ENCODE results near the gene RAB30. TPM values are rescaled to one million over a fixed set of nuclear protein-coding genes. Genes with fewer than 3 reads are reported as not detected.

The RAB30 gene
- total RNA-seq, 1 experiment from 2014 or later: 6.2 TPM

- POLR2A ChIA-PET: no interaction called here
- no peak for ATAC-seq
- peaks cover 27% of the 10 kb centered on the region for H3K4me1 Mint-ChIP-seq
- H3K27ac Mint-ChIP-seq: no peak overlapping the region
- no peak for DNase-seq (ENCODE audit: low spot score)
- TF ChIP-seq ATF1 (CRISPR knock-in tag; IDR thresholded peaks at IDR 0.05): no peak
- no peaks in the 10 kb centered on the region for H3K27me3 Mint-ChIP-seq (ENCODE audit: low read depth)
- H3K9me3 Mint-ChIP-seq: no peaks in the 10 kb centered on the region
- no peak overlapping the region for H3K4me3 Mint-ChIP-seq
- CTCF ChIA-PET: no interaction called here
- no peaks in the 10 kb centered on the region for H3K36me3 Mint-ChIP-seq
Observed at GRCh38 chr11:83004746-83005556, 66.7 kb downstream of the RAB30 start.

- Mint-ChIP-seq H3K27me3 (ENCODE audit: low read depth) (no peaks in the 10 kb centered on the region), H3K4me1 (peaks cover 23% of the 10 kb centered on the region), H3K27ac (no peak overlapping the region), H3K9me3 (no peaks in the 10 kb centered on the region), H3K36me3 (no peaks in the 10 kb centered on the region), H3K4me3 (no peak overlapping the region)
- ChIA-PET CTCF (no interaction called here), POLR2A (no interaction called here)
- TF ChIP-seq ZBTB21 (CRISPR knock-in tag; IDR thresholded peaks at IDR 0.05; ENCODE audit: borderline replicate concordance): no peak
- TF ChIP-seq ARID4B (CRISPR knock-in tag; IDR thresholded peaks at IDR 0.05; ENCODE audit: borderline replicate concordance): no peak
- TF ChIP-seq NFYB (CRISPR knock-in tag; conservative IDR thresholded peaks at IDR 0.05; ENCODE audit: low read depth): no peak
- ATAC-seq (no peak), DNase-seq (ENCODE audit: low spot score) (no peak)
Observed at GRCh38 chr11:83002522-83002921, 69.2 kb downstream of the RAB30 start.

GRCh38 chr11:83002053-83002452 lies 69.6 kb downstream of the RAB30 start:
- POLR2A ChIA-PET: no interaction called here
- Mint-ChIP-seq H3K27me3 (ENCODE audit: low read depth) (no peaks in the 10 kb centered on the region), H3K4me3 (no peak overlapping the region), H3K9me3 (no peaks in the 10 kb centered on the region), H3K36me3 (no peaks in the 10 kb centered on the region), H3K4me1 (peaks cover 20% of the 10 kb centered on the region), H3K27ac (peak overlapping the region; percentile 3)
- no peak for DNase-seq (ENCODE audit: low spot score)
- TF ChIP-seq CBFB (CRISPR knock-in tag; IDR thresholded peaks at IDR 0.05; ENCODE audit: low read depth): no peak
- peak; percentile 43 for ATAC-seq
- CTCF ChIA-PET: no interaction called here

GRCh38 chr11:83000381-83000780 lies 71.3 kb downstream of the RAB30 start:
- DNase-seq (ENCODE audit: low spot score): no peak
- no peaks in the 10 kb centered on the region for H3K9me3 Mint-ChIP-seq
- ChIA-PET POLR2A (interaction anchor here (0.6 kb wide), 1 partner anchor 107 kb away, joined by 4 read pairs; no protein-coding TSS in a partner anchor), CTCF (interaction anchor here (0.6 to 0.7 kb wide), 2 partner anchors 115 to 137 kb away, joined by 3 to 7 read pairs; no protein-coding TSS in a partner anchor)
- no peaks in the 10 kb centered on the region for H3K36me3 Mint-ChIP-seq
- H3K27ac Mint-ChIP-seq: no peak overlapping the region
- H3K27me3 Mint-ChIP-seq (ENCODE audit: low read depth): no peaks in the 10 kb centered on the region
- no peak for ATAC-seq
- H3K4me3 Mint-ChIP-seq: no peak overlapping the region
- H3K4me1 Mint-ChIP-seq: peaks cover 19% of the 10 kb centered on the region
- no peak for TF ChIP-seq ZBTB21 (CRISPR knock-in tag; IDR thresholded peaks at IDR 0.05; ENCODE audit: borderline replicate concordance)
- no peak for TF ChIP-seq HMGXB4 (CRISPR knock-in tag; IDR thresholded peaks at IDR 0.05)
- no peak for TF ChIP-seq GRHL2 (CRISPR knock-in tag; IDR thresholded peaks at IDR 0.05; ENCODE audit: insufficient replicate concordance, severe bottlenecking)
- TF ChIP-seq ZNF423 (CRISPR knock-in tag; IDR thresholded peaks at IDR 0.05): no peak
- TF ChIP-seq NFE2L1 (CRISPR knock-in tag; IDR thresholded peaks at IDR 0.05): no peak
- TF ChIP-seq TEAD1 (CRISPR knock-in tag; IDR thresholded peaks at IDR 0.05): no peak
- no peak for TF ChIP-seq KAT7 (CRISPR knock-in tag; IDR thresholded peaks at IDR 0.05; ENCODE audit: borderline replicate concordance)
- TF ChIP-seq CTCF (IDR thresholded peaks at IDR 0.05): no peak
- no peak for TF ChIP-seq ELF4 (CRISPR knock-in tag; IDR thresholded peaks at IDR 0.05; ENCODE audit: low read depth)
- no peak for TF ChIP-seq STAT6 (CRISPR knock-in tag; conservative IDR thresholded peaks at IDR 0.05; ENCODE audit: low read depth)
- no peak for TF ChIP-seq ZNF263 (CRISPR knock-in tag; IDR thresholded peaks at IDR 0.05; ENCODE audit: low read depth)
- TF ChIP-seq ATF1 (CRISPR knock-in tag; IDR thresholded peaks at IDR 0.05): no peak

Data from WTC11 (cell line).